T-helper 1 cell (primary cell): Measurements from ENCODE around the gene ZNF765.
A peak's percentile ranks its signal among the peaks of the same experiment; 100 is the strongest.
"Not testable (repeated sequence)": the region's sequence is repeated elsewhere in the genome, so short reads cannot be mapped to it uniquely, and the experiment has no call there.

Experiments
- DNase-seq, 5 donors: peaks; one replicate each; pipeline ENCODE4 v3.0.0-alpha.2; 2012 to 2020

The ZNF765 gene

GRCh38 chr19:53422551-53422950 lies 27.6 kb downstream of the ZNF765 start:
- no peak for DNase-seq

DNA sequence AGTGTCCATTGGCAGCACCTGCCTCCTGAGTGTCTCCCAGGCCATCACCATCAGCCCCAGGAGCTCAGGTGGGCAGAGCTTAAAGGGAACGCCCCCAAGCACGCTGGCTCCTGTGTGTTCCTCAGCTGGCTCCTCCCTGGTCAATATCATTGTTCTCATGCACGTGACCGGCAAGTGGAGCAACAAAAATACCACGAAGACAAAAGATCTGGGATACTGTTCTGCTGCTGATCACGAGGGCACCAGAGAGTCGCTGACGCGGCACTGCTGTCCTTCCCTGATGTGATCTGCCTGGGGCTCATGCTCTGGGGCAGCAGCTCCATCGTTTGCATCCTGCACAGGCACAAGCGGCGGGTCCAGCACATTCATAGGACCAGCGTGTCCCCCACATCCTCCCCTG lies 28.1 kb downstream of the ZNF765 start:
- DNase-seq: not testable (repeated sequence)

DNA sequence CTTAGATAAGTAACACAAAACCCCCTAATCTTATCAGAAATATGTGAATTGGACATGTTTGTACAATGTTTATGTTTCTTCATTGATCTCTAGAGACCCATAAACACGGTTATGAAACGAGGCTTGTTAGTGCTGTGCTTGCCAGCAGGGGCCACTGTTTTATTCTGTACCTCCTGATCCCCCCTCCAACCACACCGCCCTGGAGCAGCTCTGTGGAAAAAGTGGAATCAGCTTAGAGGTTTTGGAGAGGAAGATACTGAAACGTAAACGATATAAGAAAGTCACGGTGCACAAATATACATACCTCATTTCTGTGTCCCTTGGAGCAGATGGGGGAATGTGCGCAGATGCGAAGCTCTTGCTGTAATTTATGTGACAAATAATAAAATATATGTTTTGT lies 28.7 kb downstream of the ZNF765 start:
- not testable (repeated sequence) for DNase-seq

DNA sequence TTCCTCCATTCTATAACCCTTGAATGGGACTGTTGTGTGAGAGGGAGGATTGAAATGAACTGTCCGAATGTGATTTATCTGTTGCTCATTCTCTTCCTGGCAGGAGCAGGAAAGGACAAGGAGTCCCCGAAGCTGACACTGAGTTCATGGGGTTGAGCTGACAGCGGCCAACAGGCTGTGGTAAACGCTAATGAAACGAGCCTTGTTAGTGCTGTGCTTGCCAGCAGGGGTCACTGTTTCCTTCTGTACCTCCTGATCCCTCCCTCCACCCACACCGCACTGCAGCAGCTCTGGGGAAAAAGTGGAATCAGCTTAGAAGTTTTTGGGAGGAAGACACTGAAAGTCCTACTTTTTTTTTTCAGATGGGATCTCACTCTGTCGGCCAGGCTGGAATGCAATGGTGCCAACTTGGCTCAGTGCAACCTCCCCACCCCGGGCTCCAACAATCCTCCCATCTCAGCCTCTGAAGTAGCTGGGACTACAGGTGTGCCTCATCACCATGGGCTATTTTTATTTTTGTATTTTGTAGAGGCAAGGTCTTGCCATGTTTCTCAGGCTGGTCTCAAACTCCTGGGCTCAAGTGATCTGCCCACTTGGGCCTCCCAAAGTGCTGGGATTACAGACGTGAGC lies 30.1 kb downstream of the ZNF765 start:
- DNase-seq: peak; percentile 21 to 63 (median 51)

- peak; percentile 94 to 97 (median 96) for DNase-seq
These were observed 36.6 kb downstream of the ZNF765 start, which contains the start of gene ZNF761 for GRCh38 chr19:53431399-53432087. Gene ZNF761, plus strand, starts transcription at chr19:53431984. Its CDS starts 15,285 bp downstream, at chr19:53447269.

- peak in 2 of 5 donors; percentile 7 to 16 for DNase-seq
These were observed 37.2 kb downstream of the ZNF765 start for GRCh38 chr19:53432088-53432661.

GRCh38 chr19:53443809-53444208 lies 48.9 kb downstream of the ZNF765 start:
- not testable (repeated sequence) for DNase-seq

DNA sequence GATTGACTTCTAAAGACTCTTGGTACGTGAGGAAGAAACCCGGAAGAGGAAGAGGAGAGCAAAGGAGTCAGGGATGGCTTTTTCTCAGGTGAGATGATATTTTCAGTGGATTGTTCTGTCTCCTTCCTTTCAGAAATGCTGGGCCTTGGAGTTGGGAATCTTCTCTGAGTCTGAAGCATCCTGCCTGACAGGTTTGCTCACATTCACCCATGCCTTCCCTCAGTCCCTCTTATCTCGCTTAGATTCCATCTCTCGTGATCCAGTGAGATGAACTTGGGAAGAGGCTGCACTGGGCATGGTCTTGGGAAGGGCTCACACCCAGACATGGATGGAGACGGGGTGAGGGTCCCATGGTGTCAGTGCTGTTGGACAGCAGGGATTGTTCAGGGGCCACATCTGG lies 52.2 kb downstream of the ZNF765 start:
- DNase-seq: not testable (repeated sequence)

- DNase-seq: no peak
These were observed 60.9 kb downstream of the ZNF765 start for GRCh38 chr19:53455828-53456227.

GRCh38 chr19:53460131-53460721 lies 65.3 kb downstream of the ZNF765 start:
- not testable (repeated sequence) for DNase-seq

DNA sequence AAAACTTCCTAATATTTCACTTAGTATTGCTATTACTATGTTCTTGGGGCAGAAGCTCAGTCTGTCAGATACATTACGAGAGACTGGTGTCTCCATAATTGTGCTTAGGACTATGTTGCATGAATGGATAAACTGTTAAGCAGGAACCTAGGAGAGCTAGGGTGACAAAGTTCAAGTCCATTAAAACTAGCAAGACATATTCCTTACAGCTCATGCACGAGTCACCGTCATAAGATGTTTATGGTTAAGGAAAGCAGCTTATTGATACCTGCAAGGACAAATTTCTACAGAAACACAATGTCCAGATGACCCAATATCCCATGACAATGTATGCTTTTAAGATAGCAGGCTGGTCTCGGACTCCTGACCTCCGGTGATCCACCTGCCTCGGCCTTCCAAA lies 66.9 kb downstream of the ZNF765 start:
- no peak for DNase-seq

DNA sequence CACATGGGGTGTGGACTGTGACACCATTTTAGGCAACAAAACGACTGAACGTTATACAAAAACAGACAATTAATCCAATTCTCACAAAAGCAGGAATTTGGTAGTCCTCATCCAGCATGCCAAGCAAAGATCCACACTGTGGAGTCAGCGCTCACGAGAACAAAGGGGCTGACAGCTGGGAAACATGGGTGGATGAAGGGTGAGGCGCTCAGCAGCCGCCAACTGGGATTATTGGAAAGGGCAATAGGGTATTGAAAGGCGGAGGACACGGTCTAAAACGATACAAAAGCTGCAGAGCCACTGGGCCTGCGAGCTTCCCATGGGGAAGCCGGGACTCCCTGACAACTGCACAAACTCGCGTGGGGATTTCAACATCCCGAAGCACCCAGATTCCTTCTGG lies 67.9 kb downstream of the ZNF765 start:
- no peak for DNase-seq

DNA sequence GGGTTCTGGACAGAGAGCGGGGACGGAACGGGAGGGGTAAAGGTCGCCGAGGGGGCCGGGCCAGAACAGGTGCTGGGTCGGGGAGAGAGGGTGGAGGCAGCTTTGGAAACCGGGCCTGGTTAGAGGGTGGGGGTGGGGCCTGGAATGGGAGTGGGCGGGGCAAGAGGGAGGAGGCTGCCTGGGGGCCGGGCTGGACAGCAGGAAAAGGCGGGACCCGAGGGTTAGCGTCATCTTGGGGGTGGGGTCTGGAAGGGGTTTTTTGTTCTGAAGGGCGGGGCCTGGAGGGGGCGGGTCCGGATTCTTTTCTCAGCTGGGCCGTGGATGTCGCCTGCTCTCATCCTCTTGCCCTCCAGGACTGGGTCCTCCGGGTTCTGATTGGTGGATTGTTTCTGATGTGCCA lies 68.3 kb downstream of the ZNF765 start:
- no peak for DNase-seq

- DNase-seq: peak in 2 of 5 donors; percentile 4 to 8
These were observed 72.0 kb downstream of the ZNF765 start for GRCh38 chr19:53466726-53467484.

GRCh38 chr19:53467485-53468262 lies 72.7 kb downstream of the ZNF765 start, which contains the start of gene ZNF813:
Gene ZNF813, plus strand, starts transcription at chr19:53467733. Its CDS starts 16,090 bp downstream, at chr19:53483823.
- peak; percentile 88 to 96 (median 93) for DNase-seq

GRCh38 chr19:53468628-53469027 lies 73.7 kb downstream of the ZNF765 start:
- not testable (repeated sequence) for DNase-seq

- no peak for DNase-seq
These were observed 77.0 kb downstream of the ZNF765 start for GRCh38 chr19:53471916-53472315.

GRCh38 chr19:53474832-53475231 lies 79.9 kb downstream of the ZNF765 start:
- not testable (repeated sequence) for DNase-seq

GRCh38 chr19:53475470-53475869 lies 80.5 kb downstream of the ZNF765 start:
- not testable (repeated sequence) for DNase-seq
